GM12865 (cell line): ENCODE measurements around the gene NFIA.
A peak's percentile ranks its signal among the peaks of the same experiment; 100 is the strongest.

Experiments
- DNase-seq: peaks from one replicate; pipeline ENCODE4 v3.0.0; 2010; ENCODE audit warnings: low read depth
- H3K4me3 ChIP-seq: 2 replicates; pipeline ENCODE4 v1.5.1; 2011; ENCODE audit warnings: mild to moderate bottlenecking, low read depth, low read length, control low read depth
- CTCF ChIP-seq: IDR thresholded peaks from 2 replicates; pipeline ENCODE4 v1.5.1; 2011; ENCODE audit warnings: low read length, control low read depth, low read depth, inconsistent platforms; ENCODE audit not compliant: insufficient read depth; ENCODE audit errors: missing control alignments

NFIA gene

GRCh38 chr1:61307422-61308142 is 225.2 kb downstream of the NFIA start:
- DNase-seq, result no peak
- H3K4me3 ChIP-seq, result no peak overlapping the region
- no peak for TF ChIP-seq CTCF

- no peak overlapping the region for H3K4me3 ChIP-seq
- TF ChIP-seq CTCF, result no peak
- DNase-seq, result no peak
Observed at GRCh38 chr1:61310057-61310456, 227.7 kb downstream of the NFIA start.

- no peak for TF ChIP-seq CTCF
- DNase-seq, result no peak
- H3K4me3 ChIP-seq, result no peak overlapping the region
Observed at GRCh38 chr1:61310538-61310937, 228.2 kb downstream of the NFIA start.

- no peak for TF ChIP-seq CTCF
- DNase-seq, result no peak
- H3K4me3 ChIP-seq, result no peak overlapping the region
Observed at GRCh38 chr1:61313906-61314422, 231.6 kb downstream of the NFIA start.

GRCh38 chr1:61315011-61315410 is 232.7 kb downstream of the NFIA start:
- DNase-seq, result no peak
- no peak for TF ChIP-seq CTCF
- no peak overlapping the region for H3K4me3 ChIP-seq

- TF ChIP-seq CTCF, result no peak
- DNase-seq, result no peak
- H3K4me3 ChIP-seq, result no peak overlapping the region
Observed at GRCh38 chr1:61316493-61316892, 234.1 kb downstream of the NFIA start.

GRCh38 chr1:61318319-61319125 is 236.2 kb downstream of the NFIA start:
- TF ChIP-seq CTCF, result no peak
- DNase-seq, result peak; percentile 87
- H3K4me3 ChIP-seq, result no peak overlapping the region
